HS-5 (cell line): ENCODE data around the gene ASB9.
"Not testable (repeated sequence)": the region's sequence is repeated elsewhere in the genome, so short reads cannot be mapped to it uniquely, and the experiment has no call there.

ENCODE experiments used
- DNase-seq: peaks from one replicate; pipeline ENCODE4 v3.0.0-alpha.2; 2012; ENCODE audit warnings: low read depth

The ASB9 gene, protein sequence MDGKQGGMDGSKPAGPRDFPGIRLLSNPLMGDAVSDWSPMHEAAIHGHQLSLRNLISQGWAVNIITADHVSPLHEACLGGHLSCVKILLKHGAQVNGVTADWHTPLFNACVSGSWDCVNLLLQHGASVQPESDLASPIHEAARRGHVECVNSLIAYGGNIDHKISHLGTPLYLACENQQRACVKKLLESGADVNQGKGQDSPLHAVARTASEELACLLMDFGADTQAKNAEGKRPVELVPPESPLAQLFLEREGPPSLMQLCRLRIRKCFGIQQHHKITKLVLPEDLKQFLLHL

DNA sequence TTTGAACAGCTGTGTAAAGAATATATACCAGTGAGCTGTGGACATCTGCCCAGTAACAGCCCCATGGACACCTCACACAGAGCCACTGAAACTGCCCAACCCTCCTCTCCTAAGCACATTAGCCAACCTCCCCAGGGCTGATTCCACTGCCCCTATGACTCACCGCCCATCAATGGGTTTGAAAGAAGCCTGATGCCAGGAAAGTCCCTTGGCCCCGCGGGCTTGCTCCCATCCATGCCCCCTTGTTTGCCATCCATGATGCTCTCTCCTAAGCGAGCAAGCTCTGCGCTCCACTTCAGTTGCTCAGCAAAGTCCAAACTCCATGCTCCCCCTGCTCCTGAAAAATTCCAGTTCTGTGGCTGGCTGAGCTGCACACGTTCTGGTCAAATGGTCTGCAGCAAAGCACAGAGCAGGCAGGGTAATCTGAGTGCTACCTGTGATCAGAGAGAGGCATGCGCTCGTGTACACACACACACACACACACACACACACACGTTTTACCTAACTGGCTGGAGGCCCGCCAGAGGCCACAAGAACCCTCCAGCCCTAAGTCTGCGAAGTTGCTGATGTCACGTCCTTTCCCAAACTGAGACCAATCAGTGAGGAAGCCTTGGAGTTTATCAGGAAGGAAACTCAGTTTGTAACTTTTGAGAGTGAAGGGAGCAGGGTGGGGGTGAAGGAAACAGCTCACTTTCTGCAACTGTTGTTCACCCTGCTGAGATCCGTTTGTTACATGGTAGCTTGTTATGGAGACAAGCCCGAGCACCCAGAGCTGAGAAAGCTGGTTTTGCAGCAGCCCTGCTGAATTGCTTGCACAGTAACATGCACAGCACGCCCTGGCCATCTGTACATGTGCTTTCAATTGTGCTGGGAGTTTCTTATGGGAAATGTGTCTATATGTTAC, at the start of gene ASB9:
Gene ASB9 (minus strand): TSS at position 466 of the 904 bp plus-strand sequence. CDS start 209 bp downstream, at position 257.
- DNase-seq, result peak; percentile 40

DNA sequence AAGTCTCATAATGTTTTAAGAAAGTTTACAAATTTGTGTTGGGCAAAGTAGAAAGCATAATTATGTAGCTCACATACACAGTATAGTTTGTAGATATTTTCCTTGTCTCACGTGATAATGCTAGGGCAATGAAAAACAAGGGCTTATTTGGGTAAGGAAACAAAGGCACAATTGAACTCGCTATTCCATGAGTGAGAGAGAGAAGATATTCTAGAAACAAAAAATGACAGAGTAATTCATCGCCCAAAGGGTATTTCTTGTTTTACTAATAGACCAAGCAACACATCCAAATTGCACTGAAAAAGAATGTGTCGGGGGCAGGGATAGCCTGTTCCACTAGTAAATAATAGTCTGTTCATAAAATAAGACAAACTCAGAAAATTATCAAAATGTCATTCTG, 49.2 kb upstream of the ASB9 start:
- DNase-seq, result no peak

DNA sequence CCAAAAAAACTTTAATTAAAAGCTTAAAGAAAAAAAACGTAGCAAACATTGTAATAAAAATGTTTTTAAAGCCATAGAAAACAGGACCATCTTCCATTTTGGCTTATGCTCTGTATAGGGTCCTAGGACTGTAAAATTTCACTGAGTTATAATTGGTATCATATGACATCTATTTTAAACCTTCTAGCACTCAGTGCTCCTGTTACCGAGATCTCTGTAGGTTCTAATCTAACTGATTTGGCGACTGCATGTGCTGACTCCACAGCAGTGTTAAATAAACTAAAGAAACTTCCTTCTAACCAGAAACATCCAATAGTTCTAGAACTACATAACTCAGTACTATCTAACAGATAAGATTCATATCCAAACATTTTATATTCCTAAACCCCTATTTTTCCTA, 45.6 kb upstream of the ASB9 start, which contains the start of gene ASB11:
Gene ASB11 (minus strand): TSS at position 132 of the 400 bp plus-strand sequence. CDS start 35 bp downstream, at position 97.
- DNase-seq, result no peak

DNA sequence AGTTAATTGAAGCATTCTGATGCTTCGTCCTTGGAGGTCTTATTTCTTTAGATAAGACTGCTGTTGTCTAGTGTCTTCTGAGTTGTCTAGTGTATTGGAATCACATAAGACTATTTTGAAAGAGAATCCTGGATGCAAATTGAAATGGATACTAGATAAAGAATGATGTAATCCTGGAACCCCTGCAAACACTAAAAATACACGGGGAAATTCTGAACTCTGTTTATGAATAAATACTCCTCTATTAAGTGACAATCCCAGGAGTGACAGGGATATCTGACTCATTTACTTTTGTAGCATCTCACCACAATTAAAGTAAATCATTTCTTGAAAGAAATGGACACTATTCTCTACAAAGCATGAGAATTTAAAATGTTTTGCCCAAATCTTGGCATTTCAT, 44.6 kb upstream of the ASB9 start:
- no peak for DNase-seq

DNA sequence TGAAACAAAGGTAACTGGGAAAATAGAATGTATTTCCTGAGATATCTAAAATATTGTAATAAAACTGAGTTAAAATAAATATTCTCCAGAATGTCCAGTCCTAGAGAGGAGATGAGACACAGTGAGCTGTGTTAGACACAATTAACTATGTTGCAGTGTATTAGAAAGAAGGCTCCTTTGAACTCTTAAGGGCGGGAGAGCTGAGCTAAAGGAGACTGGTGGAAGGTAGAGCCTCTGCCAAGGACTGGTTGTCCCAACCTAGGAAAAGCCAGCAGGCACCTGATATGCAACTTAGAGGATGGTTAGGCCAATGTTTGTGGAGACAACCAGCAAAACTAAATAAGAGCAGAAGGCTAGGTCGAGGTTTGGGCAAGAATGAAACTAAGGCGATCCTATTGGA, 41.2 kb upstream of the ASB9 start:
- DNase-seq, result no peak

DNA sequence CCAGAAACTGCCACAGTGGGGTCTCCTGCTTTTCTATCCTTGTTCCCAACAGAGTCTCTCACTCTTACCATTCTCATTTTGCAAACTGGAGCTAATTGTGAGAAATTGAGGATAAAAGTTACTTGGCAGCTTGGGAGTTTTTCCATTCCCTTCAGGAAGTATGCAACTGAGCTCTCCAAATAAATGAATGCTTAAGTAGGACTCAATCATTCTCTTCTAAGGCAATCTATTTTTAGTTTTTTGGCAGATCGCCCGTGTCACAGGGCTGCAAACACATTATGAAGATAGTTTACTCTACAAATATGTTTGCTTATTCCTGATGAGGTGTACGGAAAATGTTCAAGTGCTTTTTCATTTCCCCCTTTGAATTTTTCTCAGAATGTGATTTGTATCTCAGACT, 40.2 kb upstream of the ASB9 start:
- DNase-seq, result no peak

DNA sequence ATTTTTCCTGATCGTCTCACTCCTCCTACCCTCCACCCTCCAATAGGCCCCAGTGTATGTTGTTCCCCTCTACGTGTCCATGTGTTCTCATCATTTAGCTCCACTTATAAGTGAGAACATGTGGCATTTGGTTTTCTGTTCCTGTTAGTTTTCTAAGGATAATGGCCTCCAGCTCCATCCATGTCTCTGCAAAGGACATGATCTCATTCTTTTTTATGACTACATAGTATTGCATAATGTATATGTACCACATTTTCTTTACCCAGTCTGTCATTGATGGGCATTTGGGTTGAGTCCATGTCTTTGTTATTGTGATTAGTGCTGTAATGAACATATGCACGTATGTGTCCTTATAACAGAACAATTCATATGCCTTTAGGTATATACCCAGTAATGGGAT, 36.0 kb upstream of the ASB9 start:
- DNase-seq, result not testable (repeated sequence)

DNA sequence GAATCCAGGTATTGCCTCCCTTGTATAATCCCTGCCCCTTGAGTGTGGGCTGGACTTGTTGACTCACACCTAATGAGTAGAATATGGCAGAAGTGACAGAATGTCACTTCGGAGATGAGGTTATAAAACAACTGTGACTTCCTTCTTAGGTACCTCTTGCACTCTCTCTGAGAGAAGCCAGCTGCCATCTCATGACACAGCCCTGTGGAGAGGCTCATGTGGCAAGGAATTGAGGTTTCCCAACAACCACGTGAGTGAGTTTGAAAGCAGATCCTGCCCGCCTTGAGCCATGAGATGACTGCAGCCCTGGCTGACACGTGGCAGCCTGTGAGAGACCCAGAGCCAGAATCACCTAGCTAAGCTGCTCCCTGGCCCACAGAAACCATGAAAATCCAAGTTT, 32.0 kb upstream of the ASB9 start:
- no peak for DNase-seq

DNA sequence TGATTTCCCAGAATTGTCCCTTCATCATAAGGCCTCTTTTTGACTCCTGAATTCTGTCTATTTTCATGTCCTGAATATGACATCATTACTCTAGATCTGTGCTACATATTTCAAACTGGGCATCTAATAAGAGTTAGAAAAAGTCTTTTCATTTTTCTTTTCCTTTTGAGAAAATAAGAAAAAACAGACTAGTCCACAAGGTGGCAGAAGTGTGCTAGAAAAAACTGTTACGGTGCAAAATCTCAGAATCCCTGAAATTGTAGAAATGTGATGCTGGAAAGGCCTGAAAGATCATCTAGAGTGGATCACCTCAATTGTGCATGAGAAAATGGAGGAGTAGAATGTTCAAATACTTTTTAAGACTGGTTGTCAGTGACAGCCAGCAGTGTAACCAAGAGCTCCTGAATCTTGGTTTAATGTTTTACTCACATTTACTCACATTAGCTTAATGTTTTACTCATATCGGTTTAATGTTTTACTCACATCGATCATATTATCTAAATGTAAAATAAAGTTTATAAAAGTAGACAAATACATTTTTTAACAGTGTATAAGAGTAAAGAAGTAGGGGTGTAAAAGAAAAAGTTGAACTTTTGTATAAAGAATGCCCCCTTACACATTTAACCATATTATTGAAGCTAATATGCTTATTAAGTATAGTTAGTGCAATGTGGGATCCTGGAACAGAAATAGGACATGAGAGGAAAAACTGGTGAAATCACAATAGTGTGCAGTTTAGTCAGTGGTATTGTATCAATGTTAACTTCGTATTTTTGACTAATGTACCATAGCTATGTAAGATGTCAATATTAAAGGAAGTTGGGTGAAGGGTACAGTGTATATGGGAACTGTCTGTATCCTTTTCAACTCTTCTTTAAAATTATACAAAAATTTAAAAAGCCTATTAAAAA, 30.3 kb upstream of the ASB9 start:
- no peak for DNase-seq

DNA sequence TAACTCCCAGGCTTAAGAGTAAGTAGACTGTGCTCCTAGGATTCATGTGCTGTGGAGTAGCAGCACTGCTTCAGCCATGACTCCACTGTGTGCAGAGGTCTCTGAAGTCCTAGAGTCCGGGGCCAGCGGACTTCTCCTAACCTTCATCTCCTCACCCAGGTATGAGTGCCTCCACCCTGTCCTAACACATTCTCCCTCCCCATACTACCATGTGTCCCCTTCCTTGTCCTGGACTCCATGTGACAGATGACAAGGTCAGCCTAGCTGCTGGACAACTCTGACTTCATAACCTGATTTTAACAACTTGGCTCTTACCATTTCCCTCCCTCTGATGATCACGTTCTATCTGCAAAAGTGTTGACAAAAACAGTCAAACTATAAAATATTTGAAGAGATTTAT, 28.9 kb upstream of the ASB9 start:
- no peak for DNase-seq

DNA sequence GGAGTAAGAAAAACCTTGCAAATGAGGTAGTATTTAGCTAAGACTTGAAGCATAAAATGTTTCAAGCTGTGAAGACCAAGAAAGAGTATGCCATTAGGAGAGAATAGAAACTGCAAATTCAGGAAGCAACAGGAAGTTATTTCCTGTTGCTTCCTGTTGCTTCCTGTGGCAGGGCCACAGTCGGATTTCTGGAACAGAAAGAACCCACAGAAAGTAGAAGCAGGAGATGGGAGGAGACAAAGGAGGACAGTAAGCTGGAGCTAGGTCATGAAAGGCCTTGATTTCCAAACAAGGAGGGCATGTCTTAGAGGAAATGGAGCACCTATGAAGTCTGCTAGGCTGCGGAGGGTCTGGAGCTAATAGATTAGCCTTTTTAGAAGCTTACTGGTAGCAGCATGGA, 28.3 kb upstream of the ASB9 start:
- DNase-seq, result no peak

DNA sequence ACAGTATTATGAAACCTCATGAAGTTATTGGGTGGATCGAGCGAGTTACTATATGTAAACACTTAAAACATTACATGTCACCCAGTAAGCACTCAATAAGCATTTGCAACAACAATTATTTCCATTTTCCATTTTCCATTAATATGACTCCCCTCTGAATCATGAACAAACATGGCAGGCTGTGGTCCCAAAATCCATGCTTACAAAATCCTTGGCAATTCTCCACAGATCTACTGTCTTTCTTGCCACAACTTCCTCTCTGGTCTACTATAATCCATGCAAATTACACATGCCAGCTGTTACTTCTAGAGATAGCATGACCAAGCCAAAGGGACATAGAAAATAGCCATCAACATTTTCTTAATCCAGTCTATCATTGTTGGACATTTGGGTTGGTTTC, 23.6 kb upstream of the ASB9 start:
- DNase-seq, result no peak

DNA sequence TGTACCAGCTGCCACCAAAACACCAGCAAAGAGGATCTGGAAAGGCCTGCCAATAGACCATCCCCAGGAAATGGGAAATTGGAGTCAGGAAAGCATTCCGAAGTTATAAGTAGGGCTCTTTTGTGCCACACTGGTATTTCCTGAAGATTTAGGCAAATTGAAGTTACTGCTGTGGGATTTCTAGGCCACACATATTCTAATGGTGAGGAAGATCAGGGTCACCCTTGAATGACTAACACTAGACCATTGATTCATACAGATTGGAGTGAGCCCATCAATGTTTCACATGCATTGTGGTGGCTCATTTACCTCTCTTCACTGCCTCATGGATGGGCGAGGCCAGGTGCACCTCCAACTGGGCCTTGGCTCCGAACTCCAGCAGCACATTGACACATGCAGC, 23.0 kb upstream of the ASB9 start:
- peak; percentile 36 for DNase-seq

DNA sequence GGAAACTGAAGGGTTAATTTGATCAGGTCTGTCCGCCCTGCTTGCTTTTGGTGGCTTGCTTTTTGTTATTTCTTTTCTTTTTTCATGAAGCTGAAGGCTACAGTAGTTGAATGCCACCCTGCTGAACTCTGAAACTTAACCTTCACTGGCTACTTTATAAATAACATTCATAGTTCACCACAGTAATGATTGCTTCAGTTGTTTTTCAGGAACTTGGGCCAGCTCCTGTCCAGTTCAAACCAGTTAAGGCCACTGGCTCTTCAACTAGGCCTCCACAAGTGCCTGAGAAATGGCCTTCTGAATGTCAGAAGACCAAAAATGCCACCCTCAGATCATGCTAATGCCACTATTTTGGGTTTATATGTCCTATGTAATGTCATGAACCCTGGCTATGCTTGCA, 7.7 kb upstream of the ASB9 start:
- DNase-seq, result no peak

DNA sequence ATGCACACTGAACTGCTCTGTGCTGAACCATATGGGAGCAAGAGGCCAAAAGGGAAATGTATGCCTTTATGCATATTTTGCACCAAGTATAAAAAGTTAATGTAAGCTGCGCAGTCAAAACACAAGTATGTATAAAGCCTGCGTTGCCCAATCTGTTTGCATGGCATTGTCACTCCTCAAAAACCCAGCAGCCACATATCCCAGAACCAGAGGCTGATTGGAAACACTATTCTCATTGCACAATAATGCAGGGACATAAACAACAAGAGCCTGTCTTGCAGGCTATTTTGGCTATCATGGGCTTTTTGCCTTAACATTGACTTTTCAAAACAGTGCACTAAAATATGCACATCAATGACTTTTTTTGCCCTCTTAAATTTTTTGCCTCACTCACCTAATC, 5.1 kb upstream of the ASB9 start:
- DNase-seq, result no peak

DNA sequence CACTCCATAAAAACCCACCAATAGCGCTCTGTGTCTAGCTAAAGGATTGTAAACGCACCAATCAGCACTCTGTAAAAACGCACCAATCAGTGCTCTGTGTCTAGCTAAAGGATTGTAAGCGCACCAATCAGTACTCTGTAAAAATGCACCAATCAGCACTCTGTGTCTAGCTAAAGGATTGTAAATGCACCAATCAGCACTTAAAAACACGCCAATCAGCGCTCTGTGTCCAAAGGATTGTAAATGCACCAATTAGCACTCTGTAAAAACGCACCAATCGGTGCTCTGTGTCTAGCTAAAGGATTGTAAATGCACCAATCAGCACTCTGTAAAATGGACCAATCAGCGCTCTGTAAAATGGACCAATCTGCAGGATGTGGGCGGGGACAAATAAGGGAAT, 3.4 kb upstream of the ASB9 start:
- DNase-seq, result not testable (repeated sequence)

DNA sequence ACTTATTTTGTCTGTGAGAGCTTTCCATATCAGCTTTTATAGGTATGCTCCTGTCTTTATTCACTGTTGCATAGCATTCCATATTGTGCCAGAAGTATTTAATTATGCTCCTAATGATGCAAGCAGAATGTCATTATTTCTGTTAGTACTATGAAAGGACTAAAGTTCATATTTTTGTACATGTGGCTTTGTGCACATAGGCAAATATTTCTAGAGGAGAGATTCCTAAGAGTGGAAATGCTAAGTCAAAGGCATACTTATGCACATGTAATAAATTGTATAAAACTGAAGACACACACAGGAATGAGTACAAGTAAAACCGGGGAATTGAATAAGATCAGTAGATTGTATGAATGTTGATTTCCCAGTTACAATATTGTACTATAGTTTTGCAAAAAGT, 1.9 kb upstream of the ASB9 start:
- DNase-seq, result no peak

DNA sequence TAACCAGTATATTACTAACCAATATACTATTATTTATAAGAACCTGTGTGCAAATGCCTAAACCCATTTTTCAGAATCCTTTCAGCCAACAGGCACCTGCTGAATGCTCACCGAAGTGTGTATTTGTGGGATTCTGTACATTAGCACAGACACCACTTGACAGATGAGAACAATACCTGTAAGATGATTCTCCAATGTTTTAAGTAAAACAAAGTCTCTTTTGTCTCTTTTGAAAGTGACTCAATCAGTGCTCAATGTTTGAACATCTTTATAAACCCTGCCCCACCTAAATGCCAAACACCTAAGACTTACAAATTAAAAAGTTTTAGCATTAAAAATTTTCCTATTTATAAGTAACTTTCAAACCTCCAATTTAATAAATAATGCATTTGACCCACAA, 763 bp downstream of the ASB9 start:
- no peak for DNase-seq

DNA sequence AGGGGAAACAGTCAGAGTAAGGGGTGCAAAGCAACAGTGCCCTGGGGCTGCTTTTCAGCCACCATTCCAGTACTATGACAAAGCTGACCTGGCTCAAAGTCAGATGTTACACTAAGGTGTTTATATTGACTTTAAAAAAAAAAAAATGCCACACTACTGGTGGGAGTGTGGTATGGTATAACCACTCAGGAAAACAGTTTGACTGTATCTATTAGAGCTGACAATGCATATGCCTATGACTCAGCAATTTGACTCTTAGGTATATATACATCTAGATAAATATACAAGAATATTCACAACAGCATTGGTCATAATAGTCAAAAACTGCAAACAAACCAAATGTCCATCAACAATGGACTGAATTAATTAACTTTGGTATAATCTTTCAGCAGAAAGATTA, 15.0 kb downstream of the ASB9 start:
- no peak for DNase-seq

DNA sequence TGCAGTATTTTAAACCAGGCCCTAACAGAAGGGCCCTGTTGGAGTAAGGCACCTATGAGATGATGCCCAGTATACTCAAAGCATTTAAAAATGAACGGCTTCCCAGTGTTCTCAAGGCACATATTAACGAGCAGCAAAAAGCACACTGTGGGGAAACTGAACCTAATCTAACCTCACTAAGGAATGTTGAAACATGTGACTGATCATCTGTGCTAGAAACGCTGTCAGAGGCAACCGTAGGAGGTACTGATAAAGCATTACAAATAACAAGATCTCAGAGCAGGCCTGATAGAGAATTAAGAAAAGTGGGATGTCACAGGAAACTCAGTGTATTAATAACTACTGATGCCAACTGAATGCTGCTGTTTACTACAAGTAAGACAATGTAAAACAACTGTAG, 24.0 kb downstream of the ASB9 start:
- DNase-seq, result no peak

DNA sequence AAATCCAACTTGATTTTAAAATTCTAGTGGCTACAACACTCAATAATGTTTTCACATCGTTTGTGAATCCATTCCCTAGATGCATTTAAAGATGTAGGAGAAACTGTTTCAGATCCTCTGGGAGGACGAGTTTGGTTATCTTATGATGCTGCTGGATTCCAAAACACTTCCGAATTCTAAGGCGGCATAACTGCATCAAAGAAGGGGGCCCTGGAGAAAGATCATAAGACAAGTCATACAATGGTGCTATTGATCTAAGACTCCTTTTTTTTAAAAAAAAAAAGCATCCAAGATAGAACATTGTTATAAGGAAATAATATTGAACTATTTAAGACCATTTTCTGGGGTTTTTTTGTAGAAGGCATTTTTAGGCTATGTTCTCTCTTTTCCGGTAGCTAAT, 25.5 kb downstream of the ASB9 start:
- no peak for DNase-seq

DNA sequence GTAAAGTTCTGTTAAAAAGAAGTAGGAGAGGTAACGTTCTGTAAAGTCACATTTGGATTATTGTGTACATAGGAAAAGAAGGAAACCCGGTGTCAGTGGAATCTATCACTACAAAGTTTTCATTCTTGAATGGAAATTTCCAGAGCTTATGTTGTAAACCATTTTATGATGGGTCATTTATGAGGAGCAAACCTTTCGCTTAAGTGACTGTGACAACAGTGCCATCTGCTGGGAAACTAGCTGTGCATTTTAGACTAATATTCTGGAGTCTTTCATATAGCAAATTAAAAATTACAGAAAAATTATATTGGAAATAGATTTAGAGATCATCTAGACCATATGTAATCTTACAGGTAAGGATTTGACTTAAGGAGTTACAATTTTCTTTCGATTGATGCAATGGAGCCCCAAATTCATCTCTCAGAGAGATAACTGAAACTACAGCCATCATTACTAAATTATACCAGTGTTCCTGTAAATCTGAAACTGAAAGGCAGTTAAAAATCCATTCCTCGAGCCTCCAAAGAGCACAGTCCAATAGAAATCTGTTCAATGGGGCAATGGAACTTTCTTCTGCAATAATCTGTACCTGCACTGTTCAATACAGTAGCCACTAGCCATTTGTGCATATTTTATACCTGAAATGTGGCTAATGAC, 26.9 kb downstream of the ASB9 start:
- no peak for DNase-seq
